HG03469 (cell line): ENCODE results near the gene FOLR2.
"Not testable (repeated sequence)": the region's sequence is repeated elsewhere in the genome, so short reads cannot be mapped to it uniquely, and the experiment has no call there.

ENCODE experiments used
- ATAC-seq: cut with Tn5 transposase; IDR thresholded peaks from one replicate; pipeline ENCODE4 v1.9.1; 2021; ENCODE audit warnings: mild to moderate bottlenecking, moderate library complexity, moderate number of reproducible peaks; ENCODE audit not compliant: unreplicated experiment

Gene FOLR2

GRCh38 chr11:72204886-72205285 lies 11.7 kb upstream of the FOLR2 start:
- no peak for ATAC-seq

- not testable (repeated sequence) for ATAC-seq
Measured at GRCh38 chr11:72206794-72207193, 9.8 kb upstream of the FOLR2 start.

GRCh38 chr11:72208281-72208680 lies 8.3 kb upstream of the FOLR2 start:
- no peak for ATAC-seq

- ATAC-seq, result no peak
Measured at GRCh38 chr11:72209101-72209500, 7.5 kb upstream of the FOLR2 start.

- no peak for ATAC-seq
Measured at GRCh38 chr11:72217841-72218240, 1.2 kb downstream of the FOLR2 start.

GRCh38 chr11:72218251-72218745 lies 1.7 kb downstream of the FOLR2 start:
- ATAC-seq, result no peak

GRCh38 chr11:72220696-72221363 lies 4.2 kb downstream of the FOLR2 start:
- ATAC-seq, result no peak

GRCh38 chr11:72221386-72222075 lies 4.9 kb downstream of the FOLR2 start:
- ATAC-seq, result no peak

GRCh38 chr11:72222106-72222891 lies 5.7 kb downstream of the FOLR2 start:
- no peak for ATAC-seq

GRCh38 chr11:72222907-72223614 lies 6.5 kb downstream of the FOLR2 start:
- ATAC-seq, result peak; percentile 51

GRCh38 chr11:72223615-72224563 lies 7.3 kb downstream of the FOLR2 start:
- peak; percentile 31 for ATAC-seq

GRCh38 chr11:72224564-72225410 lies 8.2 kb downstream of the FOLR2 start, which contains the start of gene INPPL1:
TSS of gene INPPL1 (plus strand) at chr11:72224767. CDS start at chr11:72224985, 218 bp downstream.
- no peak for ATAC-seq

GRCh38 chr11:72225411-72225951 lies 8.9 kb downstream of the FOLR2 start:
- ATAC-seq, result no peak

- ATAC-seq, result no peak
Measured at GRCh38 chr11:72226701-72227100, 10.1 kb downstream of the FOLR2 start.

GRCh38 chr11:72227316-72228228 lies 11.0 kb downstream of the FOLR2 start:
- no peak for ATAC-seq

- ATAC-seq, result no peak
Measured at GRCh38 chr11:72228229-72228843, 11.7 kb downstream of the FOLR2 start.

- no peak for ATAC-seq
Measured at GRCh38 chr11:72228844-72229231, 12.2 kb downstream of the FOLR2 start.
